HG02623 (cell line): ENCODE results near the gene NMNAT3.
"Not testable (repeated sequence)": the region's sequence is repeated elsewhere in the genome, so short reads cannot be mapped to it uniquely, and the experiment has no call there.

ENCODE experiments used
- ATAC-seq: cut with Tn5 transposase; IDR thresholded peaks from one replicate; pipeline ENCODE4 v1.9.1; 2021; ENCODE audit warnings: moderate library complexity; ENCODE audit not compliant: unreplicated experiment

NMNAT3 gene

DNA sequence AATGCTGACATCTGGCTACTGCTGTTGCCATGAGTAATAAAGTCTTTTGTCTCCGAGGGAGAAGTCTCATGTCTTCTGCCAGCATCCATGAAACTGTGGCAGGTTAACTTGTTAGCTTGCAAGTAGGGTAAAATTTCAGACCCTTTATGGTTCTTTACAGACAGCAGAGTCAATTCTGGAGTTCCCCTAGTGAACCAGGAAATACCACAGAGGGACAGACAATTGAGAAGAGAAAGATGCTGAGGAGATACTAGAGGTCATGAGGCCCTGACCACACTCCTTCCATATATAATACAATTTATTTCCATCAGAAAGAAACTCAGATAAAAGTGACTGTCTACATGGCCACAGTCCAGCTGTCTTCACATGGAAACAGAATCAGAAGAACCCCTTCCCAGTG is 38.1 kb downstream of the NMNAT3 start:
- no peak for ATAC-seq

DNA sequence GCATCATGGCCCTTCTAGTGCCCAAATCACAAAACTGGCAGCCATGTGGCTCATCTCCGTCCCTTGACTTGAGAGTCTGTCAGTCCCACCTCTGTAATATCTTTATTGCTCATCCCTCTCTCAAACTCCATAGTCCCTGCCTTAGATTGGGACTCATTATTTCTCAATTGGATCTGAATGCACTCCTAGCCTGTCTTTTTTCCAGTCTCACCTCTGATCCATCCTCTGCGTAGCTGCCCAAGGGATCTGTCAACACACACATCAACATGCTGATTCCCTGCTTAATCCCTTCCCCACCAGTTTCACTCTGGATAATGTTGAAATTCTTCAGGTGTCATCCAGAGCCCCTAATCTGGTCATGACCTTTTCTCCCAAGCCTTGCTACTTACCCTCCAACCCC is 39.3 kb downstream of the NMNAT3 start:
- ATAC-seq = no peak

DNA sequence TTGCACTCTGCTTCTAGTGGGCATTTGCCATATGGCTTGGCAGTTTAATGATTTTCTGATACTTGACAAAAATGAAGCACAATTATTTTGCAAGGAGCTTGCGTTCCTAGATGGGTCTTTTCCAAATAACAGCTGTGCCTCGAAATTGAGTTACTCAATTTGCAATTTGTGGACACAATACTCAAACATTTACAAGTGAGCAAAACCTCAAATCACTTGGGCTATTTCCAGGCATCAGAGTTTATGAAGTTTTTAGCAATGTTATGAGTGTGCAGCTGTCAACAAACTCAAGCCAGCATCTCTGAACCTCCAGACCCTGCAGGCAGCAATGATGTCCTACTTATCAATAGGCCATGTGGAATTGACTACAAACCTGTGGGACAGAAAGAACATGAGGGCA is 41.3 kb downstream of the NMNAT3 start:
- no peak for ATAC-seq

DNA sequence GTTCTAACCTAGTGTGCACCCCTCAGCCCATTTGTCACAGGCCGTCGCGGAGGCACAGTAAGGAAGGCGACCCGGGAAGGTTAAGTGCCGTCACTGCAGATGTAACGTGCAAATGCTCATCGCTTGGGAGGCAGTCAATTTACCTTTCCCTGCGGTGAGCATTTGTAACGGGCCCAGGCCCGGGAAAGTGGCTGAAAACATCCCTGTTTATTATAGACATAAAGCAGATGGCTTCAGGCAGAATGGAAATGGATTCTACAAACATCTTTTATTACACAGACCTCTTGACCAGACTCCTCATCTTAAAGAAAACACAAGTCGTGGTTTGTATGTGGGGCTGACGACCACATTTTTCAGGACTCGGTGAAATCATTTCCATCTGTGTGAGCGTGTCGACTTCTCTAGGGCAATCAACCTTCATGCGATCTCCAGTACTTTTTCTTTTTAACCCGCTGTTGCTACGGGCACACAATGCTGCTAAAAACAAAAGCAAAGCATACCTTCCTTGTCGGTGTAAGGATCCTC is 43.6 kb downstream of the NMNAT3 start:
- ATAC-seq = no peak

GRCh38 chr3:139633511-139633910 is 44.3 kb downstream of the NMNAT3 start:
- ATAC-seq = no peak

DNA sequence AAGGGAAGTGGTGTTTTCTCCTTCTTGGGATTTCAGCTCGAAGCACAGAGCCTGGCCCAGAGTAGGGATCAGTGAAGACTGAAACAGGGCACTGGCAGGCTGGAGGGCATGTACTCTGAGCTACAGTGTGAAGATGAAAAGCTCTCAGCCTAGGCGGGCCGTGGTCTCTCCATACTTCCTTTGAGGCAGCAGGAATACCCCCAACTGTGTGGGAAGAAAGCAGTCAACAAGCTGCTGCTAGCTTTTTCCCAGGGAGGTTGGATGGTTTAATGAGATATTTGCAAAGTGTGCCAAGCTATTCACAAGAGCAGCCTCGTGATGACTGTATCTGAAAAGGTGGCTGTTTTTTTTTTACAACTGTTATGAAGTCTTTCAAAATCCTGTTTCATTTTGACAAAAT is 47.2 kb downstream of the NMNAT3 start:
- no peak for ATAC-seq

DNA sequence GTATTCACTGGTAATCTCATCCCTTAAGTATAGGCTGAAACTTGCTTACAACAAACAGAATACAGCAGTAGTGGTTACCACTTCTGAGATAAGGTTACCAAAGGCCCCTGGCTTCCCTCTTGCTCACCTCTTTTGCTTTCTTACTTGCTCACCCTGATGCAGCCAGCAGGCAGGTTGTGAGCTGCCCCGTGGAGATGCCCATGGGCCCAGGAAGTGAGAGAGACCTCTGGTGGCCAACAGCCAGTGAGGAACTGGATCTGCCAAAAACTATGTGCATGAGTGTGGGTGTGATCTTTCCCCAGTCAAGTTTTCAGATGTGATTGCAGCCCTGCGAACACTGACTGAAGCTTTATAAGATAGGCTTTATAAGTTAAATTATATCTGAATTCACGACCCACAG is 48.7 kb downstream of the NMNAT3 start:
- ATAC-seq = no peak

DNA sequence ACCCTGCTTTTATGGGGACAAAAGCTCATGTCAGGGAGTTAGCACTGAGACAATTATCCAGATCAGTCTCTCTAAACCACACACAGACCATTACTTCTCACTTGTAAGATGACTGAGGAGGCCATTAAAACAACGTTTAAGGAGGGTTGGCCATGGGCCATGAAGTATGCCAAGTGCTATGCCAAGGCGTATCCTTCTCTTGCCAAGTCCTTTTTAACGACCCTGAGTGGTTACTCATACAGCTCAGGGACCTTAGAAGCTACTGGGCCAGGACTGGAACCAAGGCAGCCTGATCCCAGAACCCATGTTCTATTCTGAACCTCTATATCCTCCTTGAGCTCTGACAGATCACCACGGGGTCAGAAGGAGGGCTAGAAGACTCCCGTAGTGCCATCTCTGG is 50.0 kb downstream of the NMNAT3 start:
- no peak for ATAC-seq

DNA sequence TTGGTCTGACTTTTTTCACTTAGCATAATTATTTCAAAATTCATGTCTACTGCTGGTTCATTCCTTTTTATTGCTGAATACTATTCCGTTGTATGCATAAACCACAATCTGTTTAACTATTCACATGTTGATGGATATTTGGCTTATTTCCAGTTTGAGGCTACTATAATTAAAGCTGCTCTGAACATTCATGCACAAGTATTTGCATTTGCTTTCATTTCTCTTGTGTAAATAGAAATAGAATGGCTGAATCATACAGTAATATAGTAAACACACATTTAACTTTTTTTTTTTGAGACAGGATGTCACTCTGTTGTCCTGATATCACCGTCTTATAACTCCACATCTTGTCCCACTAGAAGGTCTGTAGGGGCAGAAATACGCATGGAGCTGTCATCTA is 57.3 kb downstream of the NMNAT3 start:
- no peak for ATAC-seq

DNA sequence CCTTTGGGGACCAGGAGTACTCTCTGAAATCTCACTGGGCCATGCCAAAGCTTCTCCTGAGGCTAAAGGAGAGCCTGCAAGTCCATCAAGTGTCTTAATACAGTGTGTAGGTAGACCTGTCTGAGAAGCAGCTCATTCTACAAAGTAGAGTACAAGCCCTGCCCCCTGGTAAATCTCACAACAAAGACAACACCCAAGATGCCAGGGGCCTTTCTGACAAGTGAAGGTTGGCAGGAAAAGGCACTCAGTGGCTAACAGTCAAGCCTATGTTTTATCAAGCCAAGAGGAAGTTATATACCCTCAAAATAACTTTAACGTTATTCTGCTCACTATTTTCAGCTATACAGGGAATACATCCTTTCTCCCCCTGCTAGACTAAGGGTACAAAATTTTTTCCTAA is 58.3 kb downstream of the NMNAT3 start:
- no peak for ATAC-seq

GRCh38 chr3:139617672-139618268 is 60.0 kb downstream of the NMNAT3 start:
- no peak for ATAC-seq

GRCh38 chr3:139611528-139611927 is 66.2 kb downstream of the NMNAT3 start:
- no peak for ATAC-seq

DNA sequence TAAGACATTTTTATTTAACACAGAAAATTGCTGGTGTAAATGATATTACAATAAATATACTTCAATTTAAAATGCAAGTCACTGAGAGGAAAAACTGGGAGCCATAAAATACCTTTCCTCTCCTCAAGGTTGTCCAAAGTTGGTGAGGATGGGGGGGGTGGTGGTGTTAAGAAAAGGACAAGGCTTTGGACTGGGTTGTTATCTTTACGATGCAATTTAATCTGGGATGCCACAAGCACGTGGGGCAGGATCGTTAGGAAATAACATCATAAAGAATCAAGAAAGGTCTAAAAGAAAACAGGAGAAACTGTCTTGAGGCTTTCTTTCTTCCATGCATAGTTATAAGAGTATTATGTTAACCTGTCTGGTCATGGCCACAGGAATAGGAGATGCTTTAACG is 66.9 kb downstream of the NMNAT3 start:
- no peak for ATAC-seq

GRCh38 chr3:139608924-139609323 is 68.8 kb downstream of the NMNAT3 start:
- no peak for ATAC-seq

DNA sequence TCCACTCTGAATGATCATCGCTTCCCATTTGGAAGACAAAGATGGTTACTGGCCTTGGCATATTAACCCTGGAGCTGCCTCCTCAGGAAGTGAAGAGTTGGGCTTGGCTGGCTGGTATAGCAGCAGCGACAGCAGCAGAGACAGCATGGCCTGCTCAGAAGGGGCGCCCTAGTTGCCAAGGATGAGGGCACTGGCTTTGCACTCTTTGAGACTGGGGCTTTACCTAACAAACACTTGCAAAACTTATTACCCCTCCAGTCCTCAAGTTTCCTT is 69.7 kb downstream of the NMNAT3 start:
- ATAC-seq = no peak

- ATAC-seq = no peak
Observed at GRCh38 chr3:139607257-139608107, 70.3 kb downstream of the NMNAT3 start.

DNA sequence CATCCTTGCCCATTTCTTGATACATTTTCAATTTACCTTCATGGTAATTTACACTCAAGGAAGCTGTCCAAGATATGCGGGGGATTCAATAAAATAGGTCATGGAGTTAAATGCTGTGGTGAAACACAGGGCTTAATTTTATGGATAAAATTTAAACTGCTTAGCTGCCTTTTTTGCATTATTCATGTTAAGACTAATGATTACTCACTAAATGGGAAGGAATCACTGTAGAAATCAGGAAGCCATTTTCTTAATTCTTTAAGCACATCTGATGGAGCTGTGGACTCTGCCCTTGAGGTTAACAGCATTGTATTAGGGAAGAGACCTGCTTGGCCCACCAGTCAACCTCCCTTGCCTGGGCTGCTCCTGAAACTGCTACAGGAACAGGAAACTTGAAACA is 75.8 kb downstream of the NMNAT3 start:
- ATAC-seq = no peak

DNA sequence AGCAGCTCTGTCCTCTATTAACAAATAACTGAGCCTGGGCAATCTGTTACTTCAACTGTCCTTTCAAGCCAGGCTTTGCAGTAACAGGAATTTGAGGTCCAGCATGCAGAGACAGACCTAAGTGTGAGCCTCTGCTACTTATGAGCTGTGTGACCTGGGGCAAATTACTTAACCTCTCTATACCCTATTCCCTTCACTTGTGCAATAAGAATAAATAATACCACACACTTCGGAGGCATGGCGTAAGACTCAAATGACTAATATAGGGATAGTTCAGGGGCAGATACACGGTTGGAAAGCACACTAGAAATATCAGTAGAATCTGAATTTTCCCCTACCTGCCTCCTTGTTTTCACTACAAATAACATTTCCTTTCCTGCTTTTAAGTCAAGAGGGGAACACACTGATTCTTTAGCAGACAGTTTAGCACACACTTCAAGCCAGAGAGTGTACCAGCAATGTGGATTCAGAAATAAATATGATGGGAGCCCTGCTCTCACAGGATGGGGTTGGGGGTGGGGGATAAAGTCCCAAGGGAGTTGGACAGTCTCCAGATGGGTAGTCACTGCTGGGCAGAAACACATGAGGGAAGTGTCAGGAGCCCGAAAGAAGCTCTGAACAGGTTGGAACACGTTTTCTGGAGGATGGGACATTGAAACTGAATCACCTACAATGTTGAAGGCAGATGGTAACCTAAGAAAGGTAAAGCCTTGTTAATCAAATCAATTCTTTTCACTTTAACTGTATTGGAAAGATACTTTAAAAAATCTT is 76.4 kb downstream of the NMNAT3 start:
- no peak for ATAC-seq

- ATAC-seq = no peak
Observed at GRCh38 chr3:139597947-139598346, 79.8 kb downstream of the NMNAT3 start.

- ATAC-seq = not testable (repeated sequence)
Observed at GRCh38 chr3:139591186-139591585, 86.6 kb downstream of the NMNAT3 start.

DNA sequence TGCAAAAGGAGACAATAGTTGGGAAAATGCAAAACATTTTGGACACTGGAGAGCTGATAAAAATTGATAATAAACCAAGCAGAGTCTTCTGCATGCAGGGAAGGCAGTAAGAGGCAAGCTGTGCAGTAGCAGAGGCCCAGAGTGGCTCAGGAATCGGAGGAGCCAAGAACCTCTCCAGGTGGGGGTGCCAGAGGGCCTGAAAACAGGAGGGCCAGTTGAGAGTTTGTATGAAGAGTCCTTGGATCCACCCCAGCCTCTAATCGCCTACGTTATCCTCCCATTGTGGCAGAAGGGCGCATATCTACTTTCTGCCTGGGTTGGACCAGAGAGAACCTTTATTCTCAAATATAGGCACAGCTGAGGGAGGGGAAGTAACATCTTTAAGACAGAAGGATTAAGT is 89.3 kb downstream of the NMNAT3 start:
- ATAC-seq = no peak

DNA sequence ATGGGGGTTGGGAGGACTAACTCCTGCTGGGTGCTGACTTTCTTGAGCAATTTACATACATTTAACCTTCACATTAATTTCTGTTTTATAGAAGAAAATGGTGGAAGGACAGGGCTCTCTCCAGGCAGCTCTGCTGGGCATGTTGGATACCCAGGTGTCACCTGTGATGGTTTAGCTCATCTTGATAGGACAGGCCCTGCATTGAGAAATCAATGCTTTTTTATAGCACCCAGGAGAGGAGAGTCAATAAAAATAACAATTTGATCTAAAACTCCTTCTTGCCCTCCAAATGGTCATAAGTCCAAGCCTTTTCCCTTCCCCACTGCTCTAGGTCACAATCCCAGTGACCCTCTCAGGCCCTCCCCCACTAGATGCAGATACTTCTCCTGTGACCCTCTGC is 90.0 kb downstream of the NMNAT3 start:
- ATAC-seq = no peak
